HG02840 (cell line): ENCODE data around the gene ZBTB37.
A peak's percentile ranks its signal among the peaks of the same experiment; 100 is the strongest.
"Not testable (repeated sequence)": the region's sequence is repeated elsewhere in the genome, so short reads cannot be mapped to it uniquely, and the experiment has no call there.

Experiments
- ATAC-seq: cut with Tn5 transposase; IDR thresholded peaks from one replicate; pipeline ENCODE4 v1.9.1; 2021; ENCODE audit warnings: mild to moderate bottlenecking, moderate library complexity, moderate number of reproducible peaks; ENCODE audit not compliant: unreplicated experiment, low FRiP score

Gene ZBTB37, protein sequence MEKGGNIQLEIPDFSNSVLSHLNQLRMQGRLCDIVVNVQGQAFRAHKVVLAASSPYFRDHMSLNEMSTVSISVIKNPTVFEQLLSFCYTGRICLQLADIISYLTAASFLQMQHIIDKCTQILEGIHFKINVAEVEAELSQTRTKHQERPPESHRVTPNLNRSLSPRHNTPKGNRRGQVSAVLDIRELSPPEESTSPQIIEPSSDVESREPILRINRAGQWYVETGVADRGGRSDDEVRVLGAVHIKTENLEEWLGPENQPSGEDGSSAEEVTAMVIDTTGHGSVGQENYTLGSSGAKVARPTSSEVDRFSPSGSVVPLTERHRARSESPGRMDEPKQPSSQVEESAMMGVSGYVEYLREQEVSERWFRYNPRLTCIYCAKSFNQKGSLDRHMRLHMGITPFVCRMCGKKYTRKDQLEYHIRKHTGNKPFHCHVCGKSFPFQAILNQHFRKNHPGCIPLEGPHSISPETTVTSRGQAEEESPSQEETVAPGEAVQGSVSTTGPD

DNA sequence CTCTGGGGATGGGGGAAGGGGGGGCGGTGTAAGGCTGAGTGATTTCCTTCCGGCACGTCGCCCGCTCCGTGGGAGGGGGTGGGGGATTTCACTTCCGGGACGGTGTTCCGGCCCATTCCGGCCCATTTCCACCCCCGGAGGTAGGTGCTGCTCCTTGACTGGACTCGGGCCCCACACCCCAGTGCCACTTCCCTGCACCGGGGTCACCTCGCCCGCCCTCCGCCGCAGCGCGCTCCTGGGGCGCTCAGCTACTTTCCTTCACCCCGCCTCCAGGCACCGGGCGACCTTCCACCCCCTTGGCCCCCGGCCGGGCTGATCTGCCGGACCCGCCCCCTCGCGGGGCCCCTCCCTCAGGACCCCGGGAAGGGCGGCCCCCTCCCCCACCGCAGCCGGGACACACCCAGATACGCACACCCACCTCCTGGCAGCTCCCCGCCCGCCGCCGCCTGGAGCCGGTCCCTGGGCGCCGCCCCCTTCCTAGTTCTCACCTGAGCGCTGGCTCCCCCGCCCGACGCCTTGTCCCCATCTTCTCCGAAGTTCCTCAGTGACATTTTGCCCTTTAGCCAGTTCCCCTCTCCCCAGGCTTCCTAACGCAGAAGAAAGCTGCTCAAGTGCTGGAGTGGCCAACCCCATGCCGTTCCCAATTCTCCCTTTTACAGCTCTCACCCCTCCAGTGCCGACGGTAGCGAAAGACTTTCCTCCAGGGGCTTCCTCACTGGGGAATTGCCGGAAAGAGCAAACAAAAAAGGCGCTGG, at the start of gene ZBTB37:
Gene ZBTB37, plus strand, starts transcription at position 115 of the 755 bp plus-strand sequence. CDS start 1,846 bp downstream, outside the sequence.
- peak; percentile 60 for ATAC-seq

DNA sequence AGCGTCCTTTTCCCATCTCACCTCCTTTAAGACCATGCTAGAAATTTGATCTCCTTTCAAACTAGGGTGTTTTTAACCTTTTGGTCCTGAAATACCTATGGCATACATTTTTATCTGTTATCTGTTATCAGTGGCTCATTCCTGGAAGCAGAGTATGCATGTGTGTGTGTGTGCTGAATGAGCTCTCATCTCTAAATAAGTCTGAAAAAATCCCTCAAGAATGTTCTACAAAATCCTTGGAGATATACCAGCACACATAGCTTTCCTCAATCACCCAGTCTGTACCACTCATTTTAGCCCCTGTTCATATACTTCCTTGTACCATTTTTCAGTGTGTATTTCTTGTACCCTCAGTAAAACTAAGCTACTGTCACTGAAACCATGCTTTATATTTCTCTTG, 49.7 kb upstream of the ZBTB37 start:
- no peak for ATAC-seq

DNA sequence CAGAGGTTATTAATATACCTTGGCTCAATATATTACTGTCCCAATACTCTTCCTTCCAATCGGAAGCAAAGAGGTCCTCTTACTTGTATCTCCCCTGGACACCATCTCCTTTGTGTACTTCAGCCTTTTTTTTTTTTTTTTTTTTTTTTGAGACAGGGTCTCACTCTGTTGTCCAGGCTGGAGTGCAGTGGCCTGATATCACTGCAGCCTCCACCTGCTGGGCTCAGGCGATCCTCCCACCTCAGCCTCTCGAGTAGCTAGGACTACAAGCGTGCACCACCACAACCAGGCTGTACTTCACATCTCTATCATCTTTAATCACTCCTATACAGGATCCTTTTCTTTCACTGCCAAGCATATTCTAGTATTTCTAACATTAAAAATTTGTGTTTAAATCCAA, 46.5 kb upstream of the ZBTB37 start:
- no peak for ATAC-seq

DNA sequence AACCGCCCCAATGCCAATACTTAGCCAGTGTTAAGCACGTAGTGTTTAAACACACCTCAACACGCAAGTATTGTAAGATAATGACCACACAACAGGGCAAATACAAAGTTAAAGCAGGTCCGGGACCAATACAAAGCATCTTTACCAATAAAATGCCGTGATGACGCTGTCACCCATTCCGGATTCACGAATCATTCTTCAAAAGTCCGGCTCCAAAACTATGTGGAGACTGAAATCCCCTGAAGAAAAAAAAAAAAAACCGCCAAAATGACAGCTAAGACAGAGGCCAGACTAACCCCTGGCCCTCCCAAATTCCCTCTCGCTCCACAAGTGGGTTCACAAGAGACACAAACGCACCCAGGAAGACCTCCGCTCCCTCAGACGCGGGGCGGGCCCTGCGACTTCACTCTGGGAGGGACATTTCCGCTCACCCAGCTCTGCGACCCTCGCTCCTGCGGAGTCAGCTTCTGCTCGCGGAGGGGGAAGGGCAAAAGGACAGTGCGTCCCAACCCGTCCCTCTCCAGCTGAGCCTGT, 44.3 kb upstream of the ZBTB37 start:
- ATAC-seq: peak; percentile 38

DNA sequence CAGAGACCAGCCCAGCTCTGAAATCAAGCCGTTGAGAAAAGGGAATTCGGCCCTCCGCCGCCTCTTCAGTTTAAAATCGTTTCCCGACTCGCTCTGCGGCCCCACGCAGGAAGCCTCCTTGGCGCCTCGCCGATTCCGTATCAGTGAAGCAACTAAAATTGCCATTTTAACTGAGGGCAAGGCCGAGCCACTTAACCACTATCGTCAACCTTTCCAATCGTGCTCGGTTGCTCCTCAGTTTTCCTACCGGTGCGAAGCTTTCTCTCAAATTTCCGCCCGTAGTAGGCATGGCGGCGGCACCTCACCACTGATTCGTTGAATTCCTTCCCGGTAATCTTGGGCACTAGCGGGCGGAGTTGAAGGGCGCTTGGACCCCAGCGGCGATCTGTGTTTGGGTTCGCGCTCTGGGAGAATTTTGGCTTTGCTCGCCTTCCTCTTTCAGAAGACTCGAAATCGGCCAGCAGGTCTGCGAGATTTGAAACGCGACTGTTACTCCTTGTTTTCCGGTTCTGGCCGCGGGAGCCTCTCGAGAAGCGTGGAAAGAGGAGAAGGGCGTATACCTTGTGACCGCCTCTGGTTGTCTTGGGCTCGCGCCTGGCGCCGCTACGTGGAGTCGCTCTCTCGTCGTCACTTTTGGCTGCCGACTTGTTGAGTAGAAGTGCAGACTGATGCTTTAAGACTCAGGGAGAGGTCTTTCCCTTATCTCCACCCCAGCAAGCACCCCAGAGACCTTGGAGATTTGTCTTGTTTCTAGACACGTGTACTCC, 43.7 kb upstream of the ZBTB37 start, which contains the start of the genes CENPL and DARS2:
Gene CENPL, minus strand, starts transcription at position 569 of the 767 bp plus-strand sequence. CDS start 13,584 bp downstream, outside the sequence.
Gene DARS2, plus strand, starts transcription at position 359 of the 767 bp plus-strand sequence. CDS start 557 bp downstream, outside the sequence.
- ATAC-seq: peak; percentile 90

DNA sequence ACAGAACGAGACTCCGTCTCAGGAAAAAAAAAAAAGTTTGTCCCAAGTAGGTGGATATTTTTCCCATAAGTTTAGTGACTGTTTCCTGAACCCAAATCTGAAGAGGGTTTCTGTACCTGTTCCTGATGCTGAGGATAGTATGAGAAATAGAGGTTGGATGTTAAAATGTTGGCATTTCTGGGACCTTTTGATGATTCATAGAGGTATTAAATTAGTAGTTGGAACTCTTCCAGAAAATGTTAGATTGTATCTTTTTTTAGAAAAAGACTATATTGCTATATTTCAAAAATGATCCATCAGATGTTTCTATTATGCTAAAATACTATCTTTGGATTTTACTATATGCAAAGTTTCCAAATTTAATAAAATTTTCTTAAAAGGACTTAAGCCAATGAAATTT, 40.6 kb upstream of the ZBTB37 start:
- ATAC-seq: no peak

DNA sequence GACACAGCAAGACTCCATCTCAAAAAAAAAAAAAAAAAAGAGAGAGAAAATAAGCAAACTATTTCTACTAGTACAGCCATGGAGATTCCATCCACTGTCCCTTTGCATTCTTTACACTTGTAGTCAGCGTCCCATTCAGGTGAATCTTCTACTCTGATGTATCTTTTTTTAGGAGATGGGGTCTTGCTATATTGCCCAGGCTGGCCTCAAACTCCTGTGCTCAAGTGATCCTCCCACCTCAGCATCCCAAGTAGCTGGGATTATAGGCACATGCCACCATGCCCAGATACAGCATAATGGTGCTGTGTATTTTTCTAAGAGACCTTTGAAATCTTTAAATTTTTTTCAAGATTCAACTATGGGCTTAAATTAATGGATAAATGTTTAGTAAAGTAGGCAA, 35.4 kb upstream of the ZBTB37 start:
- no peak for ATAC-seq

DNA sequence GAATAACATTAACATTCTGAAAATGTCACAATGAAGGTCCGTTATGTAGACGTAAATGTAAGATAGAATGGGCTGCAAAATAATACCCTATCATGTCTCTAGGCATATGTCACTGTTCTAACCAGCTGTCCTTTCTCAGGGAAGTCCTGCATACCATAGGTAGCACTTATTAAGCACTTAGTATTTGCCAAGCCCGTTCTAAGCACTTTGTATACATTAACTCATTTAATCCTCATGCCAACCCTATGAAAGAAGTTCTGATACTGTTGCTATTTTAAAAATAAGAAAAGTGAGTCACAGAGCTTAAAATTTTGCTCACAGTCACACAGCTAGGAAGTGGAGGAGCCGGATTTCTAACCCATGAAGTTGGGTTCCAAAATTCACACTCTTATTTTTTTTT, 16.1 kb upstream of the ZBTB37 start:
- ATAC-seq: no peak

DNA sequence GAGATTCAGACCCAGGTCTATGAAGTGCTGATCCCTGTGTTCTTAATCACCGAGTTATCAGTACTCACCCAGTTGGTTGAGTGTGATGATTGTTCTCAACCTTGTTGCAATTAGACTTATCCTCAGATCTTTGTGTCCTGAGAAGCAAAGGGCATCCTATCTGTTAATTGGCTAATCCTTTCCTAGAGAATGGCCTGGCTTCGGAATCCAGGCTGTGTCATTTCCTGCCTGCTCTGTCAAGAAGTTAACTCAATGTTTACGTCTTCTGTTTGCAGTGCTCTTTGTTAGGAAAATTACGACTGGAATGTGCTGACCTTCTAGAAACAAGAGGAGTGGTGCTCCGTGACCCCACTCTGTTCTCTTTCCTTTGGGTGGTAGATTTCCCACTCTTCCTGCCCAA, 15.1 kb upstream of the ZBTB37 start:
- no peak for ATAC-seq

DNA sequence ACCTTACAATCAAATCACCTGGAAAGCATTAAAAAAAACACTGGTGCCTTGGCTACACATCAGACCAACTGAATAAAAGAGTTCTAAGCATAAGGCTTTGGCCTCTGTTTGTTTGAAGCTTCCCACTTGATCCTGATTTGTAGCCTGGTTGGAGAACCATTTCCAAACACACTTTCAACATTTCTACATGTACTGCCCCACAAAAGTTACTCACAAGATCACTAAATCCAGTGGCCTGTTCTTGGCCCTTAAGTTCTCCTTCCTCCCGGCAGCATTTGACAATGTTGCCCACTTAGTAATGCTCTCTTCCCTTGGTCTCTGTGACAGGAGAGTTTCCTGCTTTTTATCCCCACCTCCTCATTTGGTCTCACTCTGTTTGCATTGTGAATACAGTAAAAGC, 12.2 kb upstream of the ZBTB37 start:
- no peak for ATAC-seq

DNA sequence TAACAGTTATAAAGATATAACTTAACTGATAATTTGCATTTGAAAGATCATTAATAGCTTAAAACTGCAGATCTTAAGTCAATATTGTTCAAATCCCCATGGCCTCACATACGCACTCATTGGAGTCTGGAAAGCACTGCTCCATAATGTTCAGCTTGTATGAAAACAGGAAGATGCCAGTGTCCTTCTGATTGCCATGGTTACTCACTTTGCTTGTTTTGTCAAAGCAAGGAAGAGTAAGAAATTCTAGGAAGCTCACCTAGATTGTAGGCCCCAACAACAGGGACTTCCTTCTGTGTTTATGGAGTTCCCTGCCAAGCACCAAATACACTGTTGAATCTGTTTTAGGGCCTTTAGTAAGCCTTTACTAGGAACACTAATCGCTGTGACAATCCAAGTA, 11.3 kb upstream of the ZBTB37 start:
- ATAC-seq: no peak

DNA sequence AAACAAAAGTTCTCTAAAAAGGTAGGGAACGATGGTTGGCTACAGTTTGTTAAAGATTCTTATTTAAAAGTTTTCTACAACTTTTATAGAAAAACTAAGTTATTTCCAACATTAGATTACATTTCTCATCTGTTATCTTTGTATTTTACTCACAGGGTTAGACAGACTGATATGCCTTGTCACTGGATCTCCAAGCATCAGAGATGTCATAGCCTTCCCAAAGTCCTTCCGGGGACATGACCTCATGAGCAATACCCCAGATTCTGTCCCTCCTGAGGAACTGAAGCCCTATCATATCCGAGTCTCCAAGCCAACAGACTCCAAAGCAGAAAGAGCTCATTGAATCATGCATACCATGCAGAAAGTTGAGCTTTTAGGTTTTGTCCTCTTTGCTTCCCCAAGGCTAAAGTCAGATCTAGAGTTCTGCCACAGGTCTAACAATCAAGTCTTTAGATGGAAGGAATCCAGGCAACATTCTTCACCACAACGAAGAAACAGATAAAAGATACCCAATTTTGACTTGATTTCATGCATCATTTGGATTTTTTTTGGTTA, 10.7 kb upstream of the ZBTB37 start:
- ATAC-seq: no peak

DNA sequence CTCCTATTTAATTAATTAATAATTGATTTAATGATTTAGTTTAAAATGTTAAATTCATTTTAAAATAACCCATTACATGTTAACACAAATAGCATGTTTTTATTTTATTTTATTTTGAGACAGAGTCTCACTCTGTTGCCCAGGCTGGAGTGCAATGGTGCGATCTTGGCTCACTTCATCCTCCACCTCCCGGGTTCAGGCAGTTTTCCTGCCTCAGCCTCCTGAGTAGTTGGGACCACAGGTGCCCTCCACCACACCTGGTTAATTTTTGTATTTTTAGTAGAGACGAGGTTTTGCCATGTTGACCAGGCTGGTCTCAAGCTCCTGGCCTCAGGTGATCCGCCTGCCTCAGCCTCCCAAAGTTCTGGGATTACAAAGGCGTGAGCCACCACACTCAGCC, 8.6 kb upstream of the ZBTB37 start:
- ATAC-seq: not testable (repeated sequence)

DNA sequence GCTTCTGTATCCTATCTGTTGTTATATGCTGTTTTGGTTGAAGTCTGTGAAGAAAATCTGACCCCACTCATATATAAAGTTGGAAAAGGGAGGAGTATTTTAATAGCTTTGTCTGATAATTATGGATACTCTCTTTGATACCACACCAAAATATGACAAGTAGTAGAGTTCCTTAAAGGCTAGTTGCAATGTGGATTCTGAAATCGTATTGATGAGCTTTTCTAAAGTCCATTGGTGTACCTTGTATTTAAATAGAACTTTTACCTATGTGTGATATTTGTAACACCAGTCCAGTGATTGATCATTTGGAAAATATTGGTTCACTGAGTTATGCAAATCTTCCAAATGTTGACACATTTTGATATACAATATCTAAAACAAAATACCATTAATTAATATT, 8.1 kb upstream of the ZBTB37 start:
- ATAC-seq: no peak

DNA sequence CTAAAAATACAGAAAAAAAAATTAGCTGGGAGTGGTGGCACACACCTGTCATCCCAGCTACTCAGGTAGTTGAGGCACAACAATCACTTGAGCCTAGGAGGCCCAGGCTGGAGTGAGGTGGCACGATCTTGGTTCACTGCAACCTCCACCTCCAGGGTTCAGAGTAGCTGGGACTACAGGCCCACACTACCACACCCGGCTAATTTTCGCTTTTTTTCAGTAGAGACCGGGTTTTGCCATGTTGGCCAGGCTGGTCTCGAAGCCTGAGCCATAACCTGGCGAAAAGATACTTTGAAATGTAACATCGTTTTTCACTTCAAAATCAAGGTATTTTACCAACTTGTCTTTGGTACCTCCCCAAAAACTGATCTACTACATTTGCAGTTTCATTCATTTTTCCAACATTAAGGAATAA, 6.4 kb upstream of the ZBTB37 start:
- no peak for ATAC-seq

DNA sequence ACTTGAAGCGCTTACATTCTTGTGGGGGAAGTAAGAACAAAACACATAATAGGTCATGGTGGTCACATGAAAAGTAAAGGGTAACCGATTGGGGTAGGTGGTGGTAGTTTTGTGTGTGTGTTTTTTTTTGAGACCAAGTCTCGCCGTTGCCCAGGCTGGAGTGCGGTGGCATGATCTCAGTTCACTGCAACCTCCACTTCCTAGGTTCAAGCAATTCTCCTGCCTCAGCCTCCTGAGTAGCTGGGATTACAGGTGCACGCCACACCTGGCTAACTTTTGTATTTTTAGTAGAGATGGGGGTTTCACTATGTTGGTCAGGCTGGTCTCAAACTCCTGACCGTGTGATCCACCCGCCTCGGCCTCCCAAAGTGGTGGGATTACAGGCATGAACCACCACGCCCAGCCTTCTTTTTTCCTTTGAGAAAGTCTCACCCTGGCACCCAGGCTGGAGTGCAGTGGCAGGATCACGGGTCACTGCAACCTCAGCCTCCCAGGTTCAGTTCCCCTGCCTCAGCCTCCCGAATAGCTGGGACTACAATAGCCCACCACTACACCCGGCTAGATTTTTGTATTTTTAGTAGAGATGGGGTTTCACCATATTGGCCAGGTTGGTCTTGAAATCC, 5.9 kb upstream of the ZBTB37 start:
- not testable (repeated sequence) for ATAC-seq

DNA sequence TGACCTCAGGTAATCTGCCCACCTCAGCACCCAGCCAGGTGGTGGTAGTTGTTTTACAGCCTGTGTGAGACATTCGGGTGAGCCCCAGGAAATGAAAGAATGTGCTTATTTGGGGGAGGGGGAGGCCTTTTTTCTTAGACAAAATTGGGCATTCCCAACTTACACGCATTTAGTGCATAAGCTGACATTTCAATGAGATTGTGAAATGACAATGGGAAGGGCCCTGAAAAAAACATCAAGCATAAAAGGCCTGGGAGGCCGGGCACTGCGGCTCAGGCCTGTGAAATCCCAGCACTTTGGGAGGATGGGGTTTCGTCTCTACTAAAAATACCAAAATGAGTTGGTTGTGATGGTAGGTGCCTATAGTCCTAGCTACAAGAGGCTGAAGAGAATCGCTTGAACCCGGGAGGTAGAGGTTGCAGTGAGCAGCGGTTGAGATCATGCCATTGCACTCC, 5.4 kb upstream of the ZBTB37 start:
- ATAC-seq: no peak

DNA sequence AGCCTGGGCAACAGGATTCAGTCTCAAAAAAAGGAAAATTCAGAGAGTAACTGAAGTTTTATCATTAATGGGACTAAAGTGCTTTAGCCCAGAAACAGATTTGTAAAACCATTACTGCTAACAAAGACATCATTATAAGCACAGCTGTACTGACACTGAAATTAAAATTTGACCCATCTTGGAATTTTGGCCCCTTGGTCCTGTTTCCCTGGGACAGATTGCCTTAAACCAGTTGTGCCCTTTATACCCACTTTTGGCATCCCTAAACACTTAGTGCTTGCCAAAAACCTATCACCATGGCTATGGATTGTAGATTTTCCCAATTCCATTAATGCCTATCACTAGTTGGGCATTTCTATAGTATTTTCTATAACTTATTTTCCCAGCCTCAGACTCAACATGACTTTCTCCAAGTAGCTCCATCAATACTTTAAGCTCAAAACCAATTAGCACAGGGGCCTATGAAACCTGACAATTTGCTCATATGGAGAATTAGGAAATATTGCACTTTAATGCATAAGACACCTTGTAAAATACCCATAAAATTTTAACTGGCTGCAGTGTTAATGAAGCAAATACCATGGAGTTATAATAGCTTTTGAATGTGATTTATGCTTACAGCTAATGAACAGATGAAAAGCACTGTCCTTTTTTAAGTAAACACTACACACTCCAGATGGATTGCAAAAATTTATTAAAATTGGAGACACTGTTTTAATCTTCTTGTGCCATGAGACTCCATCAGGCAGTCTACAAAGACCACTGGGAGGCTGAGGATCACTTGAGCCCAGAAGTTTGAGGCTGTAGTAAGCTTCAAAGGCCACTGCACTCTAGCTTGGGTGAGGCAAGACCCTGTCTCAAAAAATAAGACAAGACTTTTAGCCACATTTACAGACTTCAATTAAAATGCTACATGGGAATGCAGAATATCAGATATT, 4.7 kb upstream of the ZBTB37 start:
- ATAC-seq: no peak
